Right lobe of liver (tissue), 6 donors: Measurements from ENCODE around the gene PDE6A. TPM values are rescaled to one million over a fixed set of nuclear protein-coding genes. Genes with fewer than 3 reads are reported as not detected.

Experiments
- ATAC-seq, 4 donors: fragments of 200-7000 bp; cut with Tn5 transposase; one replicate each; pipeline ENCODE4 v1.9.1; 2020; ENCODE audit warnings: mild to moderate bottlenecking in 4 of 4, moderate library complexity in 4 of 4
- DNase-seq, 3 donors: peaks; one replicate each; pipeline ENCODE4 v3.0.0-alpha.2; 2020
- H3K27ac ChIP-seq, 3 donors: fragments of 200-600 bp; one replicate each; pipeline ENCODE4 v1.8.0; 2022
- H3K27me3 ChIP-seq, 2 donors: fragments of 200-600 bp; one replicate each; pipeline ENCODE4 v1.8.0; 2022
- H3K36me3 ChIP-seq, 4 donors: fragments of 200-600 bp; sonication (generic) in 1 of 4; one replicate each; pipeline versions ENCODE4 v1.5.1 to v1.8.0; 2017 to 2022; ENCODE audit warnings: control low read depth in 1 of 4
- H3K4me1 ChIP-seq, 4 donors: fragments of 200-600 bp; sonication (generic) in 1 of 4; one replicate each; pipeline versions ENCODE4 v1.5.1 to v1.8.0; 2017 to 2022; ENCODE audit warnings: control low read depth in 1 of 4
- H3K4me3 ChIP-seq, 3 donors: fragments of 200-600 bp; one replicate each; pipeline ENCODE4 v1.8.0; 2022
- H3K9me3 ChIP-seq, 4 donors: fragments of 200-600 bp; sonication (generic) in 1 of 4; one replicate each; pipeline versions ENCODE4 v1.5.1 to v1.8.0; 2017 to 2022; ENCODE audit warnings: control low read depth in 1 of 4
- POLR2A ChIP-seq: fragments of 450-650 bp; IDR thresholded peaks from one replicate; pipeline ENCODE4 v1.6.1; 2017; ENCODE audit warnings: antibody characterized with exemption, mild to moderate bottlenecking
- WGBS: methylation state at CpG from one replicate; pipeline ENCODE4 v1.1.6; 2018; ENCODE audit warnings: low coverage, low lambda C conversion rate; ENCODE audit not compliant: insufficient coverage; ENCODE audit errors: missing lambda C conversion rate; 5-methylcytosine and 5-hydroxymethylcytosine counted together
- intact Hi-C, 2 donors: fragments of 100-400 bp; cut with DNase I; formaldehyde crosslinking; loops; one replicate each; pipeline versions ENCODE4 v1.11.2 to v1.14.1; 2022
- total RNA-seq, 6 experiments: library from RNA; depleted of rRNA in 2 of 6; stranded (reverse); fragments of >200 nt in 2 of 6; fragmentation: NEBNext Ultra II Directional in 3 of 6; extraction: Animal tissue kit (Norgen Biotek cat#: 25700) in 3 of 6; gene quantifications; one replicate each; pipeline versions ENCODE4 v1.1.0 to v1.2.4, GENCODE V29; 2016 to 2023
- TF ChIP-seq, protein P1 (sequence below), 4 donors: fragments of 200-600 bp in 3 of 4; fragments of 450-650 bp in 1 of 4; IDR thresholded peaks; one replicate each; pipeline versions ENCODE4 v1.5.1 to v1.8.0; 2016 to 2022; ENCODE audit warnings: antibody characterized with exemption in 4 of 4, mild to moderate bottlenecking in 2 of 4
- donor health status: DM: no; HTN: yes; CAD: no.
- donor health status: DM: no; HTN: no; CAD: no.
- donor health status: DM: no; HTN: no; CAD: no.
- donor health status: DM: no; HTN: yes; CAD: no.
- donor health status: DM: no; HTN: yes; CAD: no.

PDE6A gene
- total RNA-seq, 6 experiments from 2014 or later: not detected

DNA sequence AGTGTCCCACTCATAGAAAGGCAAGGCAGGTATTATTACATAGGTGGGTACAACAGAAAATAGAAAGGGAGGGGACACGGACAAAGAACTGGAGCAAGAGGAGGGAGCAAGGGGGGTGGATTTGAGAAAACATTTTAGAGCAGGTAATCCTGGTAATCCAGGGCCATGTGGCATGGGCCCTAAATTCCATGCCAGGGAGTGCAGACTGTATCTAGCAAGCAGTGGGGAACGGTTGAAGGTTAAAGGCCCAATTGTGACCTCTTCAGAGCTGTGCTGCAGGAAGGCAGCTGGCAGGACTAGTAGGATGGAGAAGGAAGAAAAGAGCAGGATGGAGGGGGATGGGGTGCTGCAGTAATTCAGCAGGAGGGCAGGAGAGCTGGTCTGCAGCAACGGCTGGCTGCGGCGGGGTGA is 75.2 kb downstream of the PDE6A start:
- intact Hi-C loops: no loop called here
- 88% methylated on average over 4 of the region's 5 CpGs for WGBS
- Histone ChIP-seq H3K4me3 (no peak overlapping the region), H3K36me3 (no peaks in the 10 kb centered on the region), H3K9me3 (no peaks in the 10 kb centered on the region), H3K4me1 (no peaks in the 10 kb centered on the region), H3K27ac (no peak overlapping the region), H3K27me3 (no peaks in the 10 kb centered on the region)
- DNase-seq (no peak), ATAC-seq (no peak)
- TF ChIP-seq, protein P1, sequence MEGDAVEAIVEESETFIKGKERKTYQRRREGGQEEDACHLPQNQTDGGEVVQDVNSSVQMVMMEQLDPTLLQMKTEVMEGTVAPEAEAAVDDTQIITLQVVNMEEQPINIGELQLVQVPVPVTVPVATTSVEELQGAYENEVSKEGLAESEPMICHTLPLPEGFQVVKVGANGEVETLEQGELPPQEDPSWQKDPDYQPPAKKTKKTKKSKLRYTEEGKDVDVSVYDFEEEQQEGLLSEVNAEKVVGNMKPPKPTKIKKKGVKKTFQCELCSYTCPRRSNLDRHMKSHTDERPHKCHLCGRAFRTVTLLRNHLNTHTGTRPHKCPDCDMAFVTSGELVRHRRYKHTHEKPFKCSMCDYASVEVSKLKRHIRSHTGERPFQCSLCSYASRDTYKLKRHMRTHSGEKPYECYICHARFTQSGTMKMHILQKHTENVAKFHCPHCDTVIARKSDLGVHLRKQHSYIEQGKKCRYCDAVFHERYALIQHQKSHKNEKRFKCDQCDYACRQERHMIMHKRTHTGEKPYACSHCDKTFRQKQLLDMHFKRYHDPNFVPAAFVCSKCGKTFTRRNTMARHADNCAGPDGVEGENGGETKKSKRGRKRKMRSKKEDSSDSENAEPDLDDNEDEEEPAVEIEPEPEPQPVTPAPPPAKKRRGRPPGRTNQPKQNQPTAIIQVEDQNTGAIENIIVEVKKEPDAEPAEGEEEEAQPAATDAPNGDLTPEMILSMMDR (IDR thresholded peaks at IDR 0.05): no peak
- TF ChIP-seq POLR2A: no peak

- no peaks in the 10 kb centered on the region for H3K9me3 ChIP-seq
- no peak for DNase-seq
- H3K27me3 ChIP-seq: no peaks in the 10 kb centered on the region
- H3K4me1 ChIP-seq: no peaks in the 10 kb centered on the region
- no peak for TF ChIP-seq POLR2A
- TF ChIP-seq, protein P1 (IDR thresholded peaks at IDR 0.05): no peak
- no peak for ATAC-seq
- 83% methylated on average over 4 of the region's 4 CpGs for WGBS
- no peaks in the 10 kb centered on the region for H3K36me3 ChIP-seq
- H3K27ac ChIP-seq: no peak overlapping the region
- H3K4me3 ChIP-seq: no peak overlapping the region
- intact Hi-C loops: no loop called here
These were observed 78.8 kb downstream of the PDE6A start for GRCh38 chr5:149865746-149866145.

- no peak for TF ChIP-seq POLR2A
- TF ChIP-seq, protein P1 (IDR thresholded peaks at IDR 0.05): no peak
- H3K27me3 ChIP-seq: no peaks in the 10 kb centered on the region
- ATAC-seq (no peak), DNase-seq (no peak)
- 73% methylated on average over 2 of the region's 3 CpGs for WGBS
- H3K4me1 ChIP-seq: no peaks in the 10 kb centered on the region
- no peak overlapping the region for H3K27ac ChIP-seq
- H3K4me3 ChIP-seq: no peak overlapping the region
- H3K9me3 ChIP-seq: no peaks in the 10 kb centered on the region
- no peaks in the 10 kb centered on the region for H3K36me3 ChIP-seq
- intact Hi-C loops: no loop called here
These were observed 80.8 kb downstream of the PDE6A start for GRCh38 chr5:149863830-149864229.

GRCh38 chr5:149863176-149863575 is 81.4 kb downstream of the PDE6A start:
- TF ChIP-seq, protein P1 (IDR thresholded peaks at IDR 0.05): no peak
- no peak for TF ChIP-seq POLR2A
- Histone ChIP-seq H3K9me3 (no peaks in the 10 kb centered on the region), H3K36me3 (no peaks in the 10 kb centered on the region), H3K4me1 (no peaks in the 10 kb centered on the region), H3K4me3 (no peak overlapping the region), H3K27ac (no peak overlapping the region), H3K27me3 (no peaks in the 10 kb centered on the region)
- ATAC-seq: peak in 1 of 4 donors; percentile 13
- intact Hi-C loops: no loop called here
- DNase-seq: no peak
- WGBS: 83% methylated on average over 2 of the region's 13 CpGs

DNA sequence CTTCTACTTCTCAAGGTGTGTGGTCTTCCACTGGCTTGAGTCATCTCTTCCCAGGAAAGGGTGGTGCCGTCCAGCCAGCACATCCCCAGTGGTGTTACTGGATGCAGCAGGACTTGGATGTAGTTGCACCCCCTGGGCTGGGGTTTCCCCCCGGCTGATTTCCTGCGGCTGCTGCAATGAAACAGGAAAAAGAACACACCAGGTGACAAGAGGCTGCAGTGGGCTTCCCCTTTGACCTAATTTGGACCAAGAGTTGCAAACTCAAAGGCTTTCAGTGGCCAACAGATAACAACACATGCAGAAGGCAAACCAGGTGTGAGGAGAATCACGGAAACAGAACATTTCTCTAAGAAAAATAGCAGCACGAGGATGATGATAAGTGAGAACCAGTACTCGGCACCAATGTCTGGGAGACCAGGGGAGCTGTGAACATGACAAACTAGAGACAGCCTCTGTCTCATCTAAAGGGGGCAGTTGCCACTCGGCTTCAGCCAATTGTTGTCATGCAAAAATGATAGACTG is 83.7 kb downstream of the PDE6A start:
- no peak overlapping the region for H3K4me3 ChIP-seq

More for the DNA sequence above, 83.7 kb downstream of the PDE6A start:
- Histone ChIP-seq H3K4me1 (peaks cover 0 to 6% (median 0%) of the 10 kb centered on the region in 4 donors), H3K27ac (no peak overlapping the region), H3K27me3 (no peaks in the 10 kb centered on the region), H3K36me3 (no peaks in the 10 kb centered on the region), H3K9me3 (no peaks in the 10 kb centered on the region)
- intact Hi-C loops: no loop called here
- 46% methylated on average over 4 of the region's 7 CpGs for whole genome bisulfite sequencing
- TF ChIP-seq, protein P1 (IDR thresholded peaks at IDR 0.05): no peak
- no peak for TF ChIP-seq POLR2A
- ATAC-seq: no peak
- DNase-seq: no peak
